K562 (cell line): ENCODE data around the gene NPR1. TPM values are rescaled to one million over a fixed set of nuclear protein-coding genes. Genes with fewer than 3 reads are reported as not detected.
A peak's percentile ranks its signal among the peaks of the same experiment; 100 is the strongest.

Experiments
- ATAC-seq: fragments of 200-7000 bp; cut with Tn5 transposase; 3 replicates; pipeline ENCODE4 v1.9.1; 2020; ENCODE audit warnings: moderate library complexity
- BruUV-seq: library from RNA; stranded (reverse); fragments of 400-500 nt; replicated peaks from 2 replicates; lab custom pipeline; 2021; lab: Mats Ljungman, UMichigan
- CTCF ChIA-PET: fragments of 300-600 bp; formaldehyde crosslinking; extraction: SDS; loops from one replicate; lab custom pipeline; 2021; ENCODE audit warnings: low intra/inter-chr PET ratio; lab: Yijun Ruan, JAX
- POLR2A ChIA-PET: fragments of 300-600, 350-650 bp; sonication (Branson Sonifier 250); formaldehyde crosslinking; extraction: SDS; loops from one replicate; lab custom pipeline; 2021; ENCODE audit warnings: antibody characterized with exemption, inconsistent platforms; lab: Yijun Ruan, JAX
- DNase-seq, 4 experiments: peaks; one replicate each; pipeline versions ENCODE4 v3.0.0 to v3.0.0-alpha.2; 2011 to 2018; ENCODE audit warnings: low spot score in 3 of 4, mixed read lengths in 3 of 4; ENCODE audit errors: extremely low read depth in 1 of 4
- FAIRE-seq: peaks from 2 replicates; lab custom pipeline; 2011; peaks lifted over from hg19 to GRCh38; lab: Jason Lieb, UNC
- H2AFZ ChIP-seq: 2 replicates; pipeline ENCODE4 v1.6.0; 2011; ENCODE audit warnings: low read depth, low read length, control low read depth, inconsistent platforms
- H3K27ac ChIP-seq: fragments of 200-600 bp; 3 replicates; pipeline ENCODE4 v1.8.0; 2011; ENCODE audit warnings: low read depth, mild to moderate bottlenecking, control low read depth, inconsistent platforms, low read length, moderate library complexity, mixed read lengths; ENCODE audit errors: extremely low read depth
- H3K27me3 ChIP-seq, 2 experiments: fragments of 300-600 bp in 1 of 2; 2 replicates in 1 of 2; 3 replicates in 1 of 2; pipeline versions ENCODE4 v1.6.0 to v1.8.0; 2011; ENCODE audit warnings: inconsistent platforms in 2 of 2, low read length in 2 of 2, mild to moderate bottlenecking in 1 of 2, mixed read lengths in 1 of 2, moderate library complexity in 1 of 2; ENCODE audit not compliant: control insufficient read depth in 2 of 2, insufficient read depth in 2 of 2
- H3K36me3 ChIP-seq: fragments of 300-600 bp; 3 replicates; pipeline ENCODE4 v1.8.0; 2011; ENCODE audit warnings: mild to moderate bottlenecking, low read length, inconsistent platforms; ENCODE audit not compliant: control insufficient read depth, insufficient read depth
- H3K4me1 ChIP-seq, 2 experiments: fragments of 200-600 bp in 1 of 2; replicated peaks in 1 of 2; 2 replicates in 1 of 2; 3 replicates in 1 of 2; pipeline versions ENCODE4 v1.5.1 to v1.8.0; 2011; ENCODE audit warnings: inconsistent platforms in 2 of 2, low read length in 2 of 2, mild to moderate bottlenecking in 1 of 2, mixed read lengths in 1 of 2, moderate library complexity in 1 of 2; ENCODE audit not compliant: control insufficient read depth in 2 of 2, insufficient read depth in 2 of 2
- H3K4me2 ChIP-seq: 2 replicates; pipeline ENCODE4 v1.6.1; 2011; ENCODE audit warnings: low read length, control low read depth, inconsistent platforms, mixed read lengths; ENCODE audit not compliant: insufficient read depth
- H3K4me3 ChIP-seq: fragments of 200-600 bp; sonication (generic), shearing (Covaris generic); 2 replicates; pipeline ENCODE4 v1.5.1; 2016; ENCODE audit warnings: control low read depth, inconsistent platforms
- H3K79me2 ChIP-seq: fragments of 200-600 bp; 3 replicates; pipeline ENCODE4 v1.8.0; 2011; ENCODE audit warnings: low read length, inconsistent platforms; ENCODE audit not compliant: control insufficient read depth, insufficient read depth
- H3K9ac ChIP-seq, 2 experiments: 2 replicates each; pipeline versions ENCODE4 v1.6.0 to v1.6.1; 2011; ENCODE audit warnings: low read depth in 2 of 2, low read length in 2 of 2, control low read depth in 1 of 2, inconsistent platforms in 1 of 2, mild to moderate bottlenecking in 1 of 2, mixed read lengths in 1 of 2; ENCODE audit not compliant: insufficient read depth in 1 of 2
- H3K9me1 ChIP-seq: one replicate; pipeline ENCODE4 v1.6.0; 2011; ENCODE audit warnings: inconsistent platforms, mild to moderate bottlenecking, low read length, moderate library complexity; ENCODE audit not compliant: control insufficient read depth, insufficient read depth
- H3K9me3 ChIP-seq: replicated peaks from 2 replicates; pipeline ENCODE4 v1.5.1; 2011; ENCODE audit warnings: low read depth, low read length, inconsistent platforms; ENCODE audit not compliant: control insufficient read depth, insufficient read depth
- H4K20me1 ChIP-seq: replicated peaks from 2 replicates; pipeline ENCODE4 v1.6.1; 2011; ENCODE audit warnings: low read length, inconsistent platforms, mixed read lengths; ENCODE audit not compliant: control insufficient read depth, insufficient read depth
- CBFA2T2 ChIP-seq: fragments of 450-650 bp; conservative IDR thresholded peaks from 2 replicates; pipeline ENCODE4 v1.6.1; 2017; ENCODE audit warnings: mild to moderate bottlenecking
- CLOCK ChIP-seq: fragments of 250-450 bp; sonication (Bioruptor Pico); IDR thresholded peaks from 2 replicates; pipeline ENCODE4 v1.4.0; 2020; ENCODE audit warnings: mild to moderate bottlenecking, moderate library complexity, borderline replicate concordance
- HDAC8 ChIP-seq: fragments of 450-650 bp; IDR thresholded peaks from 2 replicates; pipeline ENCODE4 v1.6.1; 2016; ENCODE audit warnings: mild to moderate bottlenecking, missing genetic modification characterization, moderate library complexity, missing compliant biosample characterization
- HNRNPUL1 ChIP-seq: fragments of 200-400 bp; formaldehyde crosslinking; IDR thresholded peaks from 2 replicates; pipeline ENCODE4 v1.6.1; 2017; ENCODE audit warnings: low read length
- RCOR1 ChIP-seq, 2 experiments: IDR thresholded peaks; 2 replicates each; pipeline ENCODE4 v1.6.1; 2012; ENCODE audit warnings: low read depth in 2 of 2, low read length in 2 of 2, borderline replicate concordance in 1 of 2, improper control_type of control experiment in 1 of 2
- TAL1 ChIP-seq: fragments of 450-650 bp; IDR thresholded peaks from 2 replicates; pipeline ENCODE4 v1.6.1; 2016; ENCODE audit warnings: mild to moderate bottlenecking
- WGBS: fragments of 100-300 bp; shearing (Covaris generic); methylation state at CpG from one replicate; pipeline ENCODE4 v1.1.6; 2016; ENCODE audit warnings: low coverage, mixed read lengths; ENCODE audit not compliant: insufficient coverage; ENCODE audit errors: missing lambda C conversion rate; 5-methylcytosine and 5-hydroxymethylcytosine counted together
- in situ Hi-C: fragments of 300-500 bp; cut with MboI; formaldehyde crosslinking; loops from 4 replicates; pipeline ENCODE4 v1.15.0; 2018; ENCODE audit warnings: inconsistent platforms, mixed read lengths
- intact Hi-C: fragments of 100-400 bp; cut with micrococcal nuclease; formaldehyde crosslinking; loops from 2 replicates; pipeline ENCODE4 v1.14.2; 2022
- polyA plus RNA-seq, 8 experiments: library from polyadenylated mRNA; depleted of rRNA in 4 of 8; stranded (reverse) in 5 of 8; unstranded in 3 of 8; fragments of >200 nt; fragmentation: Nextera tagmentation in 2 of 8; fragmentation: Illumina TruSeq in 1 of 8; extraction: Ambion mirVana in 2 of 8; extraction: Trizol in 1 of 8; gene quantifications; 2 replicates each; pipeline versions ENCODE4 v1.2.1 to v1.2.3, GENCODE V29; 2011 to 2014; ENCODE audit warnings: inconsistent platforms in 1 of 8, missing spikeins in 1 of 8
- total RNA-seq, 7 experiments: library from RNA; depleted of rRNA in 6 of 7; stranded (reverse); fragments of >200 nt in 6 of 7; fragmentation: Illumina TruSeq in 2 of 7; extraction: Trizol in 2 of 7; gene quantifications; 2 replicates each; pipeline versions ENCODE4 v1.2.1 to v1.2.3, GENCODE V29; 2011 to 2021; ENCODE audit warnings: low replicate concordance in 1 of 7
- TF ChIP-seq, protein P1 (sequence below): fragments of 200-600 bp; sonication (generic); IDR thresholded peaks from one replicate; pipeline ENCODE4 v1.6.1; 2012; ENCODE audit warnings: mild to moderate bottlenecking, low read depth, low read length, inconsistent platforms

The NPR1 gene
- total and polyA plus RNA-seq, 9 of the 15 experiments (the other 6 are each of a cell fraction or from before 2014, with no cell fraction given), result 0.05 to 0.16 (median 0.06) TPM; not detected in 6

GRCh38 chr1:153649137-153649862 is 29.2 kb upstream of the NPR1 start:
- H3K4me1 ChIP-seq, result peaks cover 14% of the 10 kb centered on the region in 2 experiments
- no peak overlapping the region for H2AFZ ChIP-seq
- H3K36me3 ChIP-seq, result peaks cover 29% of the 10 kb centered on the region
- no peaks in the 10 kb centered on the region for H3K79me2 ChIP-seq
- no peaks in the 10 kb centered on the region for H3K9me3 ChIP-seq
- BruUV-seq, result no TSS peak
- H3K4me2 ChIP-seq, result no peak overlapping the region
- intact Hi-C loops, result no loop called here
- 33% methylated on average over 3 of the region's 3 CpGs for WGBS
- in situ Hi-C loops, result no loop called here
- DNase-seq, result peak; percentile 32 to 71 (median 48)
- no peak overlapping the region for H3K4me3 ChIP-seq
- H3K27ac ChIP-seq, result no peak overlapping the region; the same call in 2 of the 3 replicates
- peak; percentile 47 for ATAC-seq
- H3K9me1 ChIP-seq, result no peaks in the 10 kb centered on the region
- H3K27me3 ChIP-seq, result no peaks in the 10 kb centered on the region
- FAIRE-seq, result peak; percentile 80
- no peaks in the 10 kb centered on the region for H4K20me1 ChIP-seq
- CTCF ChIA-PET, result no interaction called here
- peak overlapping the region; percentile 18 to 65; a peak in 2 of 4 replicates for H3K9ac ChIP-seq
- POLR2A ChIA-PET, result interaction anchor here (0.6 to 14.7 kb wide), 11 partner anchors 10 to 1242 kb away, joined by 3 to 205 read pairs (median 4); partner anchors contain the start of genes CHTOP, RAB13, S100A1 and S100A13
- TF ChIP-seq RCOR1 (IDR thresholded peaks at IDR 0.05; ENCODE audit: borderline replicate concordance in 1 of 2, low read depth in 2 of 2, low read length in 2 of 2) (no peak), HDAC8 (no peak), CLOCK (CRISPR knock-in tag) (no peak), TAL1 (peak; percentile 47; the same call in 1 of the 2 replicates), CBFA2T2 (peak; percentile 69), HNRNPUL1 (no peak)
- TF ChIP-seq, protein P1, sequence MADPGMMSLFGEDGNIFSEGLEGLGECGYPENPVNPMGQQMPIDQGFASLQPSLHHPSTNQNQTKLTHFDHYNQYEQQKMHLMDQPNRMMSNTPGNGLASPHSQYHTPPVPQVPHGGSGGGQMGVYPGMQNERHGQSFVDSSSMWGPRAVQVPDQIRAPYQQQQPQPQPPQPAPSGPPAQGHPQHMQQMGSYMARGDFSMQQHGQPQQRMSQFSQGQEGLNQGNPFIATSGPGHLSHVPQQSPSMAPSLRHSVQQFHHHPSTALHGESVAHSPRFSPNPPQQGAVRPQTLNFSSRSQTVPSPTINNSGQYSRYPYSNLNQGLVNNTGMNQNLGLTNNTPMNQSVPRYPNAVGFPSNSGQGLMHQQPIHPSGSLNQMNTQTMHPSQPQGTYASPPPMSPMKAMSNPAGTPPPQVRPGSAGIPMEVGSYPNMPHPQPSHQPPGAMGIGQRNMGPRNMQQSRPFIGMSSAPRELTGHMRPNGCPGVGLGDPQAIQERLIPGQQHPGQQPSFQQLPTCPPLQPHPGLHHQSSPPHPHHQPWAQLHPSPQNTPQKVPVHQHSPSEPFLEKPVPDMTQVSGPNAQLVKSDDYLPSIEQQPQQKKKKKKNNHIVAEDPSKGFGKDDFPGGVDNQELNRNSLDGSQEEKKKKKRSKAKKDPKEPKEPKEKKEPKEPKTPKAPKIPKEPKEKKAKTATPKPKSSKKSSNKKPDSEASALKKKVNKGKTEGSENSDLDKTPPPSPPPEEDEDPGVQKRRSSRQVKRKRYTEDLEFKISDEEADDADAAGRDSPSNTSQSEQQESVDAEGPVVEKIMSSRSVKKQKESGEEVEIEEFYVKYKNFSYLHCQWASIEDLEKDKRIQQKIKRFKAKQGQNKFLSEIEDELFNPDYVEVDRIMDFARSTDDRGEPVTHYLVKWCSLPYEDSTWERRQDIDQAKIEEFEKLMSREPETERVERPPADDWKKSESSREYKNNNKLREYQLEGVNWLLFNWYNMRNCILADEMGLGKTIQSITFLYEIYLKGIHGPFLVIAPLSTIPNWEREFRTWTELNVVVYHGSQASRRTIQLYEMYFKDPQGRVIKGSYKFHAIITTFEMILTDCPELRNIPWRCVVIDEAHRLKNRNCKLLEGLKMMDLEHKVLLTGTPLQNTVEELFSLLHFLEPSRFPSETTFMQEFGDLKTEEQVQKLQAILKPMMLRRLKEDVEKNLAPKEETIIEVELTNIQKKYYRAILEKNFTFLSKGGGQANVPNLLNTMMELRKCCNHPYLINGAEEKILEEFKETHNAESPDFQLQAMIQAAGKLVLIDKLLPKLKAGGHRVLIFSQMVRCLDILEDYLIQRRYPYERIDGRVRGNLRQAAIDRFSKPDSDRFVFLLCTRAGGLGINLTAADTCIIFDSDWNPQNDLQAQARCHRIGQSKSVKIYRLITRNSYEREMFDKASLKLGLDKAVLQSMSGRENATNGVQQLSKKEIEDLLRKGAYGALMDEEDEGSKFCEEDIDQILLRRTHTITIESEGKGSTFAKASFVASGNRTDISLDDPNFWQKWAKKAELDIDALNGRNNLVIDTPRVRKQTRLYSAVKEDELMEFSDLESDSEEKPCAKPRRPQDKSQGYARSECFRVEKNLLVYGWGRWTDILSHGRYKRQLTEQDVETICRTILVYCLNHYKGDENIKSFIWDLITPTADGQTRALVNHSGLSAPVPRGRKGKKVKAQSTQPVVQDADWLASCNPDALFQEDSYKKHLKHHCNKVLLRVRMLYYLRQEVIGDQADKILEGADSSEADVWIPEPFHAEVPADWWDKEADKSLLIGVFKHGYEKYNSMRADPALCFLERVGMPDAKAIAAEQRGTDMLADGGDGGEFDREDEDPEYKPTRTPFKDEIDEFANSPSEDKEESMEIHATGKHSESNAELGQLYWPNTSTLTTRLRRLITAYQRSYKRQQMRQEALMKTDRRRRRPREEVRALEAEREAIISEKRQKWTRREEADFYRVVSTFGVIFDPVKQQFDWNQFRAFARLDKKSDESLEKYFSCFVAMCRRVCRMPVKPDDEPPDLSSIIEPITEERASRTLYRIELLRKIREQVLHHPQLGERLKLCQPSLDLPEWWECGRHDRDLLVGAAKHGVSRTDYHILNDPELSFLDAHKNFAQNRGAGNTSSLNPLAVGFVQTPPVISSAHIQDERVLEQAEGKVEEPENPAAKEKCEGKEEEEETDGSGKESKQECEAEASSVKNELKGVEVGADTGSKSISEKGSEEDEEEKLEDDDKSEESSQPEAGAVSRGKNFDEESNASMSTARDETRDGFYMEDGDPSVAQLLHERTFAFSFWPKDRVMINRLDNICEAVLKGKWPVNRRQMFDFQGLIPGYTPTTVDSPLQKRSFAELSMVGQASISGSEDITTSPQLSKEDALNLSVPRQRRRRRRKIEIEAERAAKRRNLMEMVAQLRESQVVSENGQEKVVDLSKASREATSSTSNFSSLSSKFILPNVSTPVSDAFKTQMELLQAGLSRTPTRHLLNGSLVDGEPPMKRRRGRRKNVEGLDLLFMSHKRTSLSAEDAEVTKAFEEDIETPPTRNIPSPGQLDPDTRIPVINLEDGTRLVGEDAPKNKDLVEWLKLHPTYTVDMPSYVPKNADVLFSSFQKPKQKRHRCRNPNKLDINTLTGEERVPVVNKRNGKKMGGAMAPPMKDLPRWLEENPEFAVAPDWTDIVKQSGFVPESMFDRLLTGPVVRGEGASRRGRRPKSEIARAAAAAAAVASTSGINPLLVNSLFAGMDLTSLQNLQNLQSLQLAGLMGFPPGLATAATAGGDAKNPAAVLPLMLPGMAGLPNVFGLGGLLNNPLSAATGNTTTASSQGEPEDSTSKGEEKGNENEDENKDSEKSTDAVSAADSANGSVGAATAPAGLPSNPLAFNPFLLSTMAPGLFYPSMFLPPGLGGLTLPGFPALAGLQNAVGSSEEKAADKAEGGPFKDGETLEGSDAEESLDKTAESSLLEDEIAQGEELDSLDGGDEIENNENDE, result no peak
